Upper lobe of right lung (tissue), 1 donor: Measurements from ENCODE around the gene SLC9A7. TPM values are rescaled to one million over a fixed set of nuclear protein-coding genes. Genes with fewer than 3 reads are reported as not detected.

Experiments used
- ATAC-seq: fragments of 200-7000 bp; cut with Tn5 transposase; one replicate; pipeline ENCODE4 v1.9.1; 2020; ENCODE audit warnings: mild to moderate bottlenecking, moderate library complexity
- DNase-seq: peaks from one replicate; pipeline ENCODE4 v3.0.0-alpha.2; 2020
- H3K27ac ChIP-seq: fragments of 200-600 bp; one replicate; pipeline ENCODE4 v1.8.0; 2022
- H3K27me3 ChIP-seq: fragments of 200-600 bp; one replicate; pipeline ENCODE4 v1.8.0; 2022; ENCODE audit warnings: mild to moderate bottlenecking
- H3K36me3 ChIP-seq: fragments of 200-600 bp; one replicate; pipeline ENCODE4 v1.8.0; 2022
- H3K4me1 ChIP-seq: fragments of 200-600 bp; one replicate; pipeline ENCODE4 v1.8.0; 2022
- H3K4me3 ChIP-seq: fragments of 200-600 bp; one replicate; pipeline ENCODE4 v1.8.0; 2022; ENCODE audit warnings: mild to moderate bottlenecking
- H3K9me3 ChIP-seq: fragments of 200-600 bp; one replicate; pipeline ENCODE4 v1.8.0; 2022
- intact Hi-C: fragments of 100-400 bp; cut with DNase I; formaldehyde crosslinking; loops from one replicate; pipeline ENCODE4 v1.11.0; 2022
- total RNA-seq: library from RNA; stranded (reverse); fragmentation: NEBNext Ultra II Directional; extraction: Animal tissue kit (Norgen Biotek cat#: 25700); gene quantifications from one replicate; pipeline ENCODE4 v1.2.1, GENCODE V29; 2021
- TF ChIP-seq, protein P1 (sequence below): fragments of 200-600 bp; IDR thresholded peaks from one replicate; pipeline ENCODE4 v1.8.0; 2022; ENCODE audit warnings: antibody characterized with exemption
- donor health status: DM: no; HTN: yes; CAD: no; lungs with severe emphysema.

SLC9A7 gene
- total RNA-seq, 1 donor from 2014 or later, result 8.8 TPM

- peak overlapping the region; percentile 38 for H3K27ac ChIP-seq
- H3K27me3 ChIP-seq, result no peaks in the 10 kb centered on the region
- H3K4me1 ChIP-seq, result peaks cover 7% of the 10 kb centered on the region
- no peaks in the 10 kb centered on the region for H3K36me3 ChIP-seq
- TF ChIP-seq, protein P1, sequence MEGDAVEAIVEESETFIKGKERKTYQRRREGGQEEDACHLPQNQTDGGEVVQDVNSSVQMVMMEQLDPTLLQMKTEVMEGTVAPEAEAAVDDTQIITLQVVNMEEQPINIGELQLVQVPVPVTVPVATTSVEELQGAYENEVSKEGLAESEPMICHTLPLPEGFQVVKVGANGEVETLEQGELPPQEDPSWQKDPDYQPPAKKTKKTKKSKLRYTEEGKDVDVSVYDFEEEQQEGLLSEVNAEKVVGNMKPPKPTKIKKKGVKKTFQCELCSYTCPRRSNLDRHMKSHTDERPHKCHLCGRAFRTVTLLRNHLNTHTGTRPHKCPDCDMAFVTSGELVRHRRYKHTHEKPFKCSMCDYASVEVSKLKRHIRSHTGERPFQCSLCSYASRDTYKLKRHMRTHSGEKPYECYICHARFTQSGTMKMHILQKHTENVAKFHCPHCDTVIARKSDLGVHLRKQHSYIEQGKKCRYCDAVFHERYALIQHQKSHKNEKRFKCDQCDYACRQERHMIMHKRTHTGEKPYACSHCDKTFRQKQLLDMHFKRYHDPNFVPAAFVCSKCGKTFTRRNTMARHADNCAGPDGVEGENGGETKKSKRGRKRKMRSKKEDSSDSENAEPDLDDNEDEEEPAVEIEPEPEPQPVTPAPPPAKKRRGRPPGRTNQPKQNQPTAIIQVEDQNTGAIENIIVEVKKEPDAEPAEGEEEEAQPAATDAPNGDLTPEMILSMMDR, result no peak
- DNase-seq (peak; percentile 62), ATAC-seq (peak; percentile 90)
- intact Hi-C loops, result no loop called here
- no peaks in the 10 kb centered on the region for H3K9me3 ChIP-seq
- no peak overlapping the region for H3K4me3 ChIP-seq
Measured at GRCh38 chrX:46628460-46629371, 130.2 kb downstream of the SLC9A7 start.

DNA sequence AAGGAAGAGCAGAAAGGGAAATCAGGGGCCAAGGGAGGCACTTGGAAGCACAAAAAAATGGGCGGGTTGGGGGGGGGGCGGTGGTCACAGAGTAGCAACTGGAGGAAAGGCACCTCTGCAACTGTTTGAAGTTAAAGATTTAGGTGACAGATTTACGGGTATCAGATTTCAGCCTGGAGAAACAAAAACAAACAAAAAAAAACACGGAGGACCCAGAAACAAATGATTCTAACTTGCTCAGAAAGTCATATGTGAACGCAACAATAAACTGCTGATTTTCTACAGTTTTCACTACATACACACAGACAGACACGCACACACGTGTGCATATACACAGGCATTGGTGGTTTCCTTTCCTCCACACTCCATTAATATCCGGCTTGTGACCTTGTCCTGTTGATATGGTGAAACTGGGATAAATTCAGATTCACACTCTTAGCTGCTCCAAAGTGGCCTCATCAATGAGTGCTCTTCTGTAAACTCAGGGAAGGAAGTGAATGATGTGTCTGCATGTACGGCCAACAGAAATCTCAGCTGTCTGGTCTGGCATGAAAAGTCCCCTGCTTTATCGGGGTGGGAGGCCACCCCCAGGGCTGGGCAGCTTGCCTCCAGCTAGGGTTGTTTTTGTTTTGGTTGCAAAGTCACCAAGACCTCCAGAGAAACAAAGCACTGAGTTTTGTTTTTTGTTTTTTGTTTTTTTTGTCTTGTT is 131.1 kb downstream of the SLC9A7 start:
- no peak overlapping the region for H3K4me3 ChIP-seq
- no peaks in the 10 kb centered on the region for H3K9me3 ChIP-seq
- H3K27me3 ChIP-seq, result no peaks in the 10 kb centered on the region
- TF ChIP-seq, protein P1, result no peak
- no peaks in the 10 kb centered on the region for H3K36me3 ChIP-seq
- intact Hi-C loops, result no loop called here
- H3K27ac ChIP-seq, result peak overlapping the region; percentile 38
- DNase-seq (no peak), ATAC-seq (no peak)
- H3K4me1 ChIP-seq, result peaks cover 7% of the 10 kb centered on the region

DNA sequence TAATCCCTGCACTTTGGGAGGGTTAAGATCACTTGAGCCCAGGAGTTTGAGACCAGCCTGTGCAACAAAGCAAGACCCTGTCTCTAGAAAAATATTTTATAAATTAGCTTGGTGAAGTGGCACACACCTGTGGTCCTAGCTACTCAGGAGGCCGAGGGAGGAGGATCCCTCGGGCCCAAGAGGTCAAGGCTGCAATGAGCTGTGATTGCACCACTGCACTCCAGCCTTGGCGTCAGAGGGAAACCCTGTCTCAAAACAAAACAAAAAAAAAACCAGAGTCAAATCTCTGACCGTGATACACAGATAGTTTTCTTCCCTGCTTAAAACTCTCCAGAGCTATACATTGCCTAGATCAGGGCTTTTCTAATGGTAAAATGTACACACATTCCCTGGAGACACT is 131.9 kb downstream of the SLC9A7 start:
- Histone ChIP-seq H3K36me3 (no peaks in the 10 kb centered on the region), H3K4me1 (peaks cover 7% of the 10 kb centered on the region), H3K9me3 (no peaks in the 10 kb centered on the region), H3K4me3 (no peak overlapping the region), H3K27ac (peak overlapping the region; percentile 36), H3K27me3 (no peaks in the 10 kb centered on the region)
- intact Hi-C loops, result no loop called here
- DNase-seq (no peak), ATAC-seq (no peak)
- TF ChIP-seq, protein P1, result no peak

DNA sequence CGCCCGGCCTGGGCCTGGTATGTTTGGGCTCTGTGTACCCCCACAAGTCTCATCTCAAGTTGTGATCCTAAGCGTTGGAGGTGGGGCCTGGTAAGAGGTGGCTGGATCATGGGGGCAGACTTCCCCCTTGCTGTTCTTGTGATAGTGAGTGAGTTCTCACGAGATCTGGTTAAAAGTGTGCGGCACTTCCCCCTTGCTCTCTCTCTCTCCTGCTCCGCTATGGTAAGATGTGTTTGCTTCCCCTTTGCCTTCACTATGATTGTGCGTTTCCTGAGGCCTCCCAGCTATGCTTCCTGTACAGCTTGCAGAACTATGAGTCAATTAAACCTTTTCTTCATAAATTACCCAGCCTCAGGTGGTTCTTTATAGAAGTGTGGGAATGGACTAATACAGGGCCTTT is 132.4 kb downstream of the SLC9A7 start:
- no peak overlapping the region for H3K4me3 ChIP-seq
- H3K4me1 ChIP-seq, result peaks cover 7% of the 10 kb centered on the region
- no peak overlapping the region for H3K27ac ChIP-seq
- no peaks in the 10 kb centered on the region for H3K27me3 ChIP-seq
- ATAC-seq (peak; percentile 78), DNase-seq (no peak)
- no peaks in the 10 kb centered on the region for H3K9me3 ChIP-seq
- TF ChIP-seq, protein P1, result no peak
- intact Hi-C loops, result no loop called here
- no peaks in the 10 kb centered on the region for H3K36me3 ChIP-seq

- Histone ChIP-seq H3K9me3 (no peaks in the 10 kb centered on the region), H3K27me3 (no peaks in the 10 kb centered on the region), H3K27ac (no peak overlapping the region), H3K36me3 (no peaks in the 10 kb centered on the region), H3K4me3 (no peak overlapping the region), H3K4me1 (peaks cover 7% of the 10 kb centered on the region)
- no peak for ATAC-seq
- no peak for DNase-seq
- intact Hi-C loops, result no loop called here
- TF ChIP-seq, protein P1, result no peak
Measured at GRCh38 chrX:46624090-46624786, 134.7 kb downstream of the SLC9A7 start.
